HepG2 (cell line): ENCODE measurements around the gene GRPEL2. TPM values are rescaled to one million over a fixed set of nuclear protein-coding genes. Genes with fewer than 3 reads are reported as not detected.
A peak's percentile ranks its signal among the peaks of the same experiment; 100 is the strongest.

Experiments
- FUBP1 ChIP-seq: sonication (generic); formaldehyde crosslinking; IDR thresholded peaks from 2 replicates; pipeline ENCODE4 v1.5.1; 2020; ENCODE audit warnings: missing genetic modification reagents, mild to moderate bottlenecking, borderline replicate concordance
- HBP1 ChIP-seq: IDR thresholded peaks from 2 replicates; pipeline ENCODE4 v1.6.1; 2016; ENCODE audit warnings: low read depth, control low read depth
- HNRNPK ChIP-seq: fragments of 200-400 bp; formaldehyde crosslinking; IDR thresholded peaks from 2 replicates; pipeline ENCODE4 v1.6.1; 2018; ENCODE audit warnings: low read length, low read depth, moderate library complexity, mild to moderate bottlenecking; ENCODE audit not compliant: poor library complexity, severe bottlenecking
- HNRNPLL ChIP-seq: fragments of 200-400 bp; formaldehyde crosslinking; IDR thresholded peaks from 2 replicates; pipeline ENCODE4 v1.6.1; 2017; ENCODE audit warnings: mild to moderate bottlenecking, low read depth, low read length; ENCODE audit not compliant: poor library complexity, severe bottlenecking
- HOXA5 ChIP-seq: sonication (generic); formaldehyde crosslinking; IDR thresholded peaks from 2 replicates; pipeline ENCODE4 v1.4.0; 2020; ENCODE audit warnings: missing genetic modification reagents
- MIXL1 ChIP-seq: IDR thresholded peaks from 2 replicates; pipeline ENCODE4 v1.6.1; 2016
- PHF8 ChIP-seq: sonication (generic); formaldehyde crosslinking; IDR thresholded peaks from 2 replicates; pipeline ENCODE4 v1.5.0; 2020; ENCODE audit warnings: missing genetic modification reagents
- RXRB ChIP-seq: IDR thresholded peaks from 2 replicates; pipeline ENCODE4 v1.6.1; 2016; ENCODE audit warnings: borderline replicate concordance, missing genetic modification reagents, missing compliant biosample characterization
- SAFB2 ChIP-seq: sonication (generic); formaldehyde crosslinking; IDR thresholded peaks from 2 replicates; pipeline ENCODE4 v1.5.1; 2020; ENCODE audit warnings: missing genetic modification reagents, low read depth, mild to moderate bottlenecking, borderline replicate concordance
- STAG1 ChIP-seq: sonication (generic); formaldehyde crosslinking; IDR thresholded peaks from 2 replicates; pipeline ENCODE4 v1.4.0; 2020; ENCODE audit warnings: missing genetic modification reagents
- TOE1 ChIP-seq: sonication (generic); formaldehyde crosslinking; IDR thresholded peaks from 2 replicates; pipeline ENCODE4 v1.4.0; 2020; ENCODE audit warnings: mild to moderate bottlenecking, missing genetic modification reagents
- YY1 ChIP-seq: IDR thresholded peaks from 2 replicates; pipeline ENCODE4 v1.6.1; 2011; ENCODE audit warnings: low read length, low read depth, moderate library complexity, mild to moderate bottlenecking; ENCODE audit not compliant: insufficient read depth, insufficient replicate concordance
- ZBTB8A ChIP-seq: sonication (generic); formaldehyde crosslinking; IDR thresholded peaks from 2 replicates; pipeline ENCODE4 v1.4.0; 2020; ENCODE audit warnings: mild to moderate bottlenecking, low read depth, missing genetic modification reagents, borderline replicate concordance
- ZNF335 ChIP-seq: sonication (generic); formaldehyde crosslinking; IDR thresholded peaks from 2 replicates; pipeline ENCODE4 v1.4.0; 2020; ENCODE audit warnings: missing genetic modification reagents
- ZNF468 ChIP-seq: sonication (generic); formaldehyde crosslinking; IDR thresholded peaks from 2 replicates; pipeline ENCODE4 v1.8.0; 2022; ENCODE audit warnings: mild to moderate bottlenecking, moderate library complexity, missing genetic modification reagents
- ZSCAN21 ChIP-seq: sonication (generic); formaldehyde crosslinking; IDR thresholded peaks from 2 replicates; pipeline ENCODE4 v1.8.0; 2022; ENCODE audit warnings: mild to moderate bottlenecking, missing genetic modification reagents, moderate library complexity, borderline replicate concordance
- polyA plus RNA-seq, 8 experiments: library from polyadenylated mRNA; depleted of rRNA in 3 of 8; stranded (reverse) in 7 of 8; unstranded in 1 of 8; fragments of >200 nt; fragmentation: Illumina TruSeq in 4 of 8; extraction: Trizol in 4 of 8; gene quantifications; 2 replicates each; pipeline versions ENCODE4 v1.2.1 to v1.2.3, GENCODE V29; 2011 to 2016; ENCODE audit warnings: low read depth in 4 of 8, missing spikeins in 1 of 8, mixed read lengths in 1 of 8; ENCODE audit not compliant: insufficient read depth in 1 of 8
- total RNA-seq, 5 experiments: library from RNA; depleted of rRNA; stranded (reverse); fragments of >200 nt; fragmentation: Illumina TruSeq; extraction: Trizol; gene quantifications; 2 replicates each; pipeline ENCODE4 v1.2.3, GENCODE V29; 2016; ENCODE audit warnings: low read depth in 1 of 5
- TF ChIP-seq, protein P1 (sequence below): sonication (generic); formaldehyde crosslinking; IDR thresholded peaks from 2 replicates; pipeline ENCODE4 v1.8.0; 2022; ENCODE audit warnings: mild to moderate bottlenecking, missing genetic modification reagents, moderate library complexity
- TF ChIP-seq, protein P2 (sequence below): sonication (generic); formaldehyde crosslinking; IDR thresholded peaks from 2 replicates; pipeline ENCODE4 v1.8.0; 2022; ENCODE audit warnings: mild to moderate bottlenecking, missing genetic modification reagents, borderline replicate concordance
- TF ChIP-seq, protein P3 (sequence below): sonication (generic); formaldehyde crosslinking; IDR thresholded peaks from 2 replicates; pipeline ENCODE4 v1.4.0; 2020; ENCODE audit warnings: missing genetic modification reagents

GRPEL2 gene
- total and polyA plus RNA-seq, 2 of the 13 experiments (the other 11 are each of a cell fraction or from before 2014, with no cell fraction given), result 13.1 to 16.6 TPM

GRCh38 chr5:149345147-149345891 is at the start of gene GRPEL2 (continued):
- TF ChIP-seq FUBP1 (no peak), HOXA5 (CRISPR knock-in tag) (peak; percentile 89), RXRB (CRISPR knock-in tag) (peak; percentile 49; the same call in 1 of the 2 replicates), ZSCAN21 (peak; percentile 94), ZNF468 (CRISPR knock-in tag) (peak; percentile 37; the same call in 1 of the 2 replicates), ZBTB8A (CRISPR knock-in tag) (no peak), YY1 (peak; percentile 92), MIXL1 (CRISPR knock-in tag) (peak; percentile 45; the same call in 1 of the 2 replicates), STAG1 (CRISPR knock-in tag) (no peak), TOE1 (no peak), PHF8 (CRISPR knock-in tag) (peak; percentile 96), HBP1 (CRISPR knock-in tag) (peak; percentile 21; the same call in 1 of the 2 replicates), HNRNPK (no peak), ZNF335 (CRISPR knock-in tag) (0 out of 2 replicates have a peak, but pooled peaks have one; percentile 25), HNRNPLL (peak; percentile 79), SAFB2 (CRISPR knock-in tag) (peak; percentile 79; the same call in 1 of the 2 replicates)
- TF ChIP-seq, protein P1, sequence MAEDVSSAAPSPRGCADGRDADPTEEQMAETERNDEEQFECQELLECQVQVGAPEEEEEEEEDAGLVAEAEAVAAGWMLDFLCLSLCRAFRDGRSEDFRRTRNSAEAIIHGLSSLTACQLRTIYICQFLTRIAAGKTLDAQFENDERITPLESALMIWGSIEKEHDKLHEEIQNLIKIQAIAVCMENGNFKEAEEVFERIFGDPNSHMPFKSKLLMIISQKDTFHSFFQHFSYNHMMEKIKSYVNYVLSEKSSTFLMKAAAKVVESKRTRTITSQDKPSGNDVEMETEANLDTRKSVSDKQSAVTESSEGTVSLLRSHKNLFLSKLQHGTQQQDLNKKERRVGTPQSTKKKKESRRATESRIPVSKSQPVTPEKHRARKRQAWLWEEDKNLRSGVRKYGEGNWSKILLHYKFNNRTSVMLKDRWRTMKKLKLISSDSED (CRISPR knock-in tag), result no peak
- TF ChIP-seq, protein P2, sequence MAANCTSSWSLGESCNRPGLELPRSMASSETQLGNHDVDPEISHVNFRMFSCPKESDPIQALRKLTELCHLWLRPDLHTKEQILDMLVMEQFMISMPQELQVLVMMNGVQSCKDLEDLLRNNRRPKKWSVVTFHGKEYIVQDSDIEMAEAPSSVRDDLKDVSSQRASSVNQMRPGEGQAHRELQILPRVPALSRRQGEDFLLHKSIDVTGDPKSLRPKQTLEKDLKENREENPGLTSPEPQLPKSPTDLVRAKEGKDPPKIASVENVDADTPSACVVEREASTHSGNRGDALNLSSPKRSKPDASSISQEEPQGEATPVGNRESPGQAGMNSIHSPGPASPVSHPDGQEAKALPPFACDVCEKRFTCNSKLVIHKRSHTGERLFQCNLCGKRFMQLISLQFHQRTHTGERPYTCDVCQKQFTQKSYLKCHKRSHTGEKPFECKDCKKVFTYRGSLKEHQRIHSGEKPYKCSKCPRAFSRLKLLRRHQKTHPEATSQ (CRISPR knock-in tag), result peak; percentile 58; the same call in 1 of the 2 replicates
- TF ChIP-seq, protein P3, sequence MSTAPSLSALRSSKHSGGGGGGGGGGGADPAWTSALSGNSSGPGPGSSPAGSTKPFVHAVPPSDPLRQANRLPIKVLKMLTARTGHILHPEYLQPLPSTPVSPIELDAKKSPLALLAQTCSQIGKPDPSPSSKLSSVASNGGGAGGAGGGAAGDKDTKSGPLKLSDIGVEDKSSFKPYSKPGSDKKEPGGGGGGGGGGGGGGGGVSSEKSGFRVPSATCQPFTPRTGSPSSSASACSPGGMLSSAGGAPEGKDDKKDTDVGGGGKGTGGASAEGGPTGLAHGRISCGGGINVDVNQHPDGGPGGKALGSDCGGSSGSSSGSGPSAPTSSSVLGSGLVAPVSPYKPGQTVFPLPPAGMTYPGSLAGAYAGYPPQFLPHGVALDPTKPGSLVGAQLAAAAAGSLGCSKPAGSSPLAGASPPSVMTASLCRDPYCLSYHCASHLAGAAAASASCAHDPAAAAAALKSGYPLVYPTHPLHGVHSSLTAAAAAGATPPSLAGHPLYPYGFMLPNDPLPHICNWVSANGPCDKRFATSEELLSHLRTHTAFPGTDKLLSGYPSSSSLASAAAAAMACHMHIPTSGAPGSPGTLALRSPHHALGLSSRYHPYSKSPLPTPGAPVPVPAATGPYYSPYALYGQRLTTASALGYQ (CRISPR knock-in tag), result peak; percentile 75; the same call in 1 of the 2 replicates
